GM18951 (cell line): Measurements from ENCODE around the gene ELAVL3.
"Not testable (repeated sequence)": the region's sequence is repeated elsewhere in the genome, so short reads cannot be mapped to it uniquely, and the experiment has no call there.

Experiments
- POLR2A ChIP-seq: IDR thresholded peaks from 4 replicates; pipeline ENCODE4 v1.6.1; 2011; ENCODE audit warnings: mild to moderate bottlenecking; ENCODE audit not compliant: insufficient read length, insufficient read depth; ENCODE audit errors: extremely low read depth
- in situ Hi-C: fragments of 300-500 bp; cut with MboI; formaldehyde crosslinking; loops from one replicate; pipeline ENCODE4 v1.12.0; 2022; ENCODE audit warnings: low sequenced_read_pairs, mixed read lengths, inconsistent platforms; ENCODE audit not compliant: unreplicated experiment

ELAVL3 gene

DNA sequence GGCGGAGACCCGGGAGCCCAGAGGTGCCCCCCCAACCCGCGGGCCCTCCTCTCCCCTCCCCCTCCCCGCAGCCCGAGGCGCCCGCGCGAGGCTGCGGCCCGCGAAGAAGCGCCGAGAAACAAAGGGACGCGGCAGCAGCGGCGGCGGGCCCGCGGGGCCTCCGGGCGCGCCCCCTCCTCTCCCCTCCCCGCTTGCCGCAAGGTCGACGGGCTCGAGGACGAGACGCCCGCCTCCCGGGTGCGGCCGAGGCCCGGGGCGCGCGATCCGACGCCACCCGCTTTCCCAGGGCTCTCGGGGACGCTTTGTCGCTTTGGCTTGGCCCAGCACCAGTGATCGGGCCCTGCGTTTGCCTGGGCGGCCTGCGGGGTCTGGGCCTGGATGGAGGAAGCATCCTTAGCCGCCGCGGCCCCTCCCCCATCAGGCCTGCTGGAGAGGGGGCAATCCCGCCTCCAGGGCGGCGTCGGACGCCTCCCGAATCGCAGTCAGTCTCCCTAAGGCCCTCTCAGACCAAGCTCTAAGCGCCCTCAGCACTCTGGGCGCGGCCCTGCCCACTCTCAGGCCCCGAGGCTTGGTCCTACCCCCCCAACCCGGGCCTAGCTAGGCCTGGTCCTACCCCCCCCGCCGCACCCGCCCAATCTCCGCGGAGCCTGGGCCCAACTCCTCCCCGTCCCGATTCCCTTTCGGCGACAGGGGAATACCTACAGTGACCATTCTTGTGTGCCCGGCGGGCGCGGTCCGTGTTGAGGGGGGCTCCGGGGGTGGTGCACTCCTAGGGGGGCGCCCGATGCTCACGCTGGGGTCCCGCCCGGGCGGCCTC lies 740 bp downstream of the ELAVL3 start:
- in situ Hi-C loops: no loop called here
- TF ChIP-seq POLR2A: no peak

DNA sequence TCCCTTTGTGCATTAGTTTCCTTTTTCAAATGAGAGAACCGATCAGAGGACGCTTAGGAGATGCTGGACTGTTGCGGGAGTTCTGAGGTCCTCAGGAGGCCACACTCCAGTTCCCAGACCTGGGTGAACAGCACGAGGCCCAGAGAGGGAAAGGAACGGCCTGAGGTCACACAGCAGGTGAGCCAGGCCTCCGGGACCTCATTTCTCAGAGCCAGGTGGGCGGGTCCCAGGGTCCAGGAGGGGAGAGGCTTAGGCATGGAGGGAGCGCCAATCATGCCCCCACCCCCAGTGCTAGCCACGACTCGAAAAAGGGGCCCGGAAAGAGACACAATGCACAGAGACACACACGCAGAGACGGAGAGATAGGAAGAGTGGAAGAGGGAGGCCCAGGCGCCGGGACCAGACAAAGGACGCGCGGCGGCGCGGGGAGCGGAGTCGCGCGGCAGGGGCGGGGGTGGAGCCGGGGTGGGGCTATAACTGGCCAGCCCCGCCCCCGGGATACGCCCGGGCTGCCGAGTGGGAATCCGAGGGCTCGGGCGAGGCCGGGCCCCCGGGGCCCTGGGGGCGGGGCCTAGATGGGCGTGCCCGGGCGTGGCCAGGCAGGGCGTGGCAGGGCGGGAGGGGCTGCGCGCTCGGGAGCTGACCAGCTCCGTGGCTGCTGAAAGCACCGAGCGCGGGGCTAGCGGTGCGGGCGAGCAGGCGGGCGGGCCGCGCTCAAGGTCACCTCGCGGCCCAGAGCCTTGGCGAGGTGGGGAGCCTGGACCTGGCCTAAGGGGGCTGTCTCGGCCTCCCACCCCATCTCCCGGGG lies 1.6 kb downstream of the ELAVL3 start:
- in situ Hi-C loops: no loop called here

GRCh38 chr19:11478167-11479089 lies 2.4 kb downstream of the ELAVL3 start:
- in situ Hi-C loops: no loop called here
- TF ChIP-seq POLR2A: no peak

More for the DNA sequence above, 1.6 kb downstream of the ELAVL3 start:
- no peak for TF ChIP-seq POLR2A

- TF ChIP-seq POLR2A: no peak
- in situ Hi-C loops: no loop called here
These were observed 5.0 kb downstream of the ELAVL3 start for GRCh38 chr19:11475861-11476260.

GRCh38 chr19:11475343-11475742 lies 5.5 kb downstream of the ELAVL3 start:
- in situ Hi-C loops: not testable (repeated sequence)

- in situ Hi-C loops: no loop called here
- TF ChIP-seq POLR2A: no peak
These were observed 7.1 kb downstream of the ELAVL3 start for GRCh38 chr19:11473725-11474124.

GRCh38 chr19:11468266-11468845 lies 12.5 kb downstream of the ELAVL3 start:
- in situ Hi-C loops: not testable (repeated sequence)

DNA sequence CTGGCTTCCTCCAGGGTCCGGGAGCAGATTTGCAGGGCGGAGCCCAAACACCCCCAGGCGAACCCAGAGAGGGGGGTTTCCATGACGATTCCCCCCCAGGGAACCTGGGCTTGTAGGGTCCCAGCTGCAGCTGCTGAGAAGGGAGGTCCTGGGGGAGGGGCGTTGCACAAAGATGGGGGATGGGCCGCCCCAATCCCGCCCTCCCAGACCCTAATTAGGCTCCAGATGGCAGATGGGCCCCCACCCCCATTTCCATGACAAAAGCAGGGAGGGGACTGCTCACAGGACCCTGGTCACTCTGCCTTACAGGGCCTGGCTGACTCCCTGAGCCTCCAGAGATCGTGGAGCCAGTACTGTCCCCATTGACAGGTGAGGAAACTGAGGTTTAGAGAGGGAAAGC lies 15.2 kb downstream of the ELAVL3 start:
- in situ Hi-C loops: no loop called here
- no peak for TF ChIP-seq POLR2A

GRCh38 chr19:11464333-11465265 lies 16.2 kb downstream of the ELAVL3 start:
- TF ChIP-seq POLR2A: no peak
- in situ Hi-C loops: no loop called here

DNA sequence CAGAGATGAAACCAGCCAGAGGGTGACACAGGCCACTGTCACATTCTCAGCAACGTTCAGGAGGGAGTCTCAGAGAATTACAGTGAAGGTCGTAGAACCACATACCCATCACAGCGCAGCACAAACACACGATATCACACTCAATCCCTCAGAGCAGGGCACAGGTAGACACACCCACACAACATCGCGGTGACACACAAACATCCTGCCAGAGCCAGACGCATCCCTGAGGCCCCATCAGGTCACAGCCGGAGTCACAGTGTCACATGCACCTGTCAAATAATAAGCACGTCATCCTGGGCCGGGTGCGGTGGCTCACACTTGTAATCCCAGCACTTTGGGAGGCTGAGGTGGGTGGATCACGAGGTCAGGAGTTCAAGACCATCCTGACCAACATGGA lies 17.5 kb downstream of the ELAVL3 start:
- no peak for TF ChIP-seq POLR2A
- in situ Hi-C loops: no loop called here

DNA sequence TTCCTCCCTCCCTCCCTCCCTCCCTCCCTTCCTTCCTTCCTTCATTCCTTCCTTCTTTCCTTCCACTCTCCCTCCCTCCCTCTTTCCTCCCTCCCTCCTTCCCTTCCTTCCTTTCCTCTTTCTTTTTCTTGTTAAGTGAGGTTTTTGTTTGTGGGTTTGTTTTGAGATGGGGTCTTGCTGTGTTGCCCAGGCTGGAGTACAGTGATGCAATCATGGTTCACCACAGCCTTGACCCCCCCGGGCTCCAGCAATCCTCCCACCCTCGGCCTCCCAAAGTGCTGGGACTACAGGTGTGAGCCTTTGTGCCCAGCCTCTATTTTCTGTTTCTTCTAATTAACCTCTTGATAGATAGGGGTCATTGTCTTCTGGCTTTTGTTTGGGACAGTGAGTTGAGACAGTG lies 19.4 kb downstream of the ELAVL3 start:
- in situ Hi-C loops: no loop called here
- no peak for TF ChIP-seq POLR2A

GRCh38 chr19:11460207-11460606 lies 20.6 kb downstream of the ELAVL3 start:
- in situ Hi-C loops: no loop called here
- TF ChIP-seq POLR2A: no peak

GRCh38 chr19:11458912-11459311 lies 21.9 kb downstream of the ELAVL3 start:
- in situ Hi-C loops: not testable (repeated sequence)
